ENCODE results near the gene FANCC.
"Not testable (repeated sequence)": the region's sequence is repeated elsewhere in the genome, so short reads cannot be mapped to it uniquely, and the experiment has no call there.

The FANCC gene

DNA sequence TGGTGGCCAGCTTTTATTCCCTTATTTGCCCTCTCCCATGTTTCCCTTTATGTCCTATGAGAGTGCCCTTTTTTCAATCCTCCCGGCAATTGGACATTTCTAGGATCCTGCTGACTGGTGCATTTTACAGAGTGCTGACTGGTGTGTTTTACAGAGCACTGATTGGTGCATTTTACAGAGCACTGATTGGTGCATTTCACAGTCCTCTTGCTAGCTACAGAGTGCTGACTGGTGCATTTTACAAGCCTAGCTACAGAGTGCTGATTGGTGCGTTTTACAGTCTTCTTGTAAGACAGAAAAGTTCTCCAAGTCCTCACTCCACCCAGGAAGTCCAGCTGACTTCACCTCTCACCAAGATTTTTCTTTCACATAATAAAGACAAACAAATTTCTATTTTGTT lies 15.4 kb upstream of the FANCC start:
- no peak for DNase-seq (ENCODE audit: low read depth)

DNA sequence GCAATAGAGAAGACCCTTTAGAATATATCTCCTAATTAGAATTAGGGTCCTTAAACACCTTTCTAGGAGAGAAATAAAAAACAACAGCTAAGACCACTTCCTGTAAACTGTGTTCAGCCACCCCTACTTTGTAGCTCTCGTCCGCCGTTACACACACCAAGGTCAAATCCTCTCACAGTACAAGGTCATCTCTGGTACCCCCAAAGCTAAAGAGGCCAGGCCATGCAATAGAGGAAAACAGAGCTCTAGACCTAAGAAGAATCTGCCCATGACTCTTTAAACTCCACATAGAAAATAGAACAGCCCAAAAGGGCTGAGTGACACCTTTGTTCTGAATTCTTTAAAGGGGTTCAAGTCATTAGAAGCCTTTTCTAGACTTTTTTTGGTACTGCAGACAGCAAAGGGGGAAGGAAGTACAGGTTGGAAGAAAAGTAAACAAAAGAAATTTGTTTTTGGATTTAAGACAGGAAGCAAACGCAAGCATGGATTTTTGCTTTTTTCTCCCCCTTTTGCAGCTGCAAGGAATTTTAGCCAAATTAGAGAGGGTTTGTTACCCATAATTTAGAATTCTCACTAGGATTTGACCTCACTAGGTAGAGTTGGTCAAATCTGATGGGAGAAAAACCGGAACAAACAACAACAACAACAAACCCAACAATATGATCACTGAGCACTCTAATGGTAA lies 13.4 kb upstream of the FANCC start:
- H3K4me3 ChIP-seq (ENCODE audit: low read depth, low read length): no peak overlapping the region
- DNase-seq (ENCODE audit: low read depth): no peak

More for the DNA sequence above, 15.4 kb upstream of the FANCC start:
- no peak overlapping the region for H3K4me3 ChIP-seq (ENCODE audit: low read depth, low read length)

DNA sequence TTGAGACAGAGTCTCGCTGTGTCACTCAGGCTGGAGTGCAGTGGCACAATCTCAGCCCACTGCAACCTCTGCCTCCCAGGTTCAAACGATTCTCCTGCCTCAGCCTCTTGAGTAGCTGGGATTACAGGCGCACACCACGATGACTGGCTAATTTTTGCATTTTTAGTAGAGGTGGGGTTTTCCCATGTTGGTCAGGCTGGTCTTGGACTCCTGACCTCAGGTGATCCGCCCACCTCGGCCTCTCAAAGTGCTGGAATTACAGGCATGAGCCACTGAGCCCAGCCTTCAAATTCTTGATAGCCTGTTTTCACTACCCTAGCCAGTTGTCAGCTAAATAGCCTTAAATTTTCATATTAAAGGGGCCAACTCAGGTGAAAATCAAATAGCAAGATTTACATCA lies 11.6 kb upstream of the FANCC start:
- not testable (repeated sequence) for H3K4me3 ChIP-seq (ENCODE audit: low read depth, low read length); DNase-seq (ENCODE audit: low read depth)

DNA sequence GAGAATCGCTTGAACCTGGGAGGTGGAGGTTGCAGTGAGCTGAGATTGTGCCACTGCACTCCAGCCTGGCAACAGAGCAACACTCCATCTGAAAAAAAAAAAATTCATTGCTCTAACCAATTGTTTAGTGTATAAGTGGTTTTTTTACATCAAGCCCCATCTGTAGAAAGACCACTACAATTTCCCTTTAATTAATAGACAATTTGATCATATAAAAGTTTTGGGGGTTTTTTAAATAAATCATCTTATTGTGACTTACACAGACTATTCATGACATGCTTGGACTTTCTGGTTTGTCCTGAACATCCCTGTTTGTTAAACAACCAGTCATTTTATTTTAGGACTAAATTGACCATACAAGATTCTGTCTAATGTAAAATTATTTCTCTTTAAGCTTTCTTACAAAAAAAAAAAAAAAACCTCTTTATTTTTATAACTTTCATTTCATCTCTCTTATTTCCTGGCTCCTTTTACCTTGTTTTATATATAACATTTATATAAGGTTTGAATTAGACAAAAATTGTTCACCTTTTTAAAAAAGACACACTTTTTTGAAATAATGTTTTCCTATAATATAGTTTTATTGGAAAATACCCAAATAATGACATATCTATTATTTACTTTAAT lies 9.8 kb upstream of the FANCC start:
- DNase-seq (ENCODE audit: low read depth): no peak
- H3K4me3 ChIP-seq (ENCODE audit: low read depth, low read length): no peak overlapping the region

DNA sequence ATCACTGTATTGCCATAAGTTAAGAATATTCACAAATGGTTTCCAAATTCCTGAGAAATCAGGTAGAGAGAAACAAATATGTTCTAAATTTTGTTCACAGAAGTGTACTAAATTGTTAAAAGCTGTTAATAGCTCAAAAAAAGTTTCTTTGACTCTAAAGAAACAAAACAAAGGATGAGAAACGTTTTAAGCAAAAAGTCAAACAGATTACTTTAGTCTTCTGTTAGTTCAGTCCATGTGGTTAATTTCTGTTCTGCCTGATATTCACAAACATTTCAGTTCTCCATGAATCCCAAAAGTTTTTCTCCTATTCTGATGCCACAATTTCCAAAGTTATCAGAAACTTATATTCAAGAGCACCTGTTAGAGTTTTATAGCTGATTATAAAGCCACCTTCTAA lies 7.7 kb upstream of the FANCC start:
- no peak for DNase-seq (ENCODE audit: low read depth)
- H3K4me3 ChIP-seq (ENCODE audit: low read depth, low read length): no peak overlapping the region

DNA sequence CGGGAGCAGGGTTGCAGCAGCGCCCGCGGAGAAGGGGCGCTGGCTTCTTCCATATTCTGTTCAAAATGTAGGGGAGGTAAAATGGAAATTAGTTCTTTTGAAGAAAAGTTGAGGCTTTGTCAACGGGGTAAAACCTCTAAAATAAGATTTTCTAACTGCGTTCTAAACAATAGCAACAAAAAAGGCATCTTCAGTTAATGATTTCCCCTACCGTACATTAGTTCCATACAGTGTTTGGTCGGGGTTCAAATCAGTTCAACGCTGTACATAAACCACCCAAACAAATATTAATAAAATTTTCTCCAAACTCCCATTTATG lies 343 bp upstream of the FANCC start:
- peak overlapping the region; percentile 89 for H3K4me3 ChIP-seq (ENCODE audit: low read depth, low read length)

DNA sequence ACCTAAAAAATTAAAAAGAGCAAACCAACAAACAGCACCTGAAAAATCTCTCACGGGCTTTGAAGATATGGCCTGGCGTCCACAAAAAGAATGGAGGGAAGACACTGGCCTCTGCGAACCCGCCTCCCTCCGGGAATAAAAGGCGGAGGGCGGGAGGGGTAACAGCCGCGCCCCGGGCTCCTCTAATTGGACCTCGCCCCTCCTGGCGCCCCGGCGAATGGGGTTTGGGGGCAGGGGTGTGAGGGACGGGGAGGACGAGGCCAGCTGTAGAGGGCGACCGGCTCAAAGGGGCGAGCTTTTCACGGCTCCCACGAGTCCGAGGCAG lies 753 bp downstream of the FANCC start:
- peak; percentile 16 for DNase-seq (ENCODE audit: low read depth)
- H3K4me3 ChIP-seq (ENCODE audit: low read depth, low read length): peak overlapping the region; percentile 89

More for the DNA sequence above, 343 bp upstream of the FANCC start:
- DNase-seq (ENCODE audit: low read depth): no peak

GRCh38 chr9:95316274-95316673 lies 1.2 kb downstream of the FANCC start:
- peak overlapping the region; percentile 89 for H3K4me3 ChIP-seq (ENCODE audit: low read depth, low read length)
- no peak for DNase-seq (ENCODE audit: low read depth)

DNA sequence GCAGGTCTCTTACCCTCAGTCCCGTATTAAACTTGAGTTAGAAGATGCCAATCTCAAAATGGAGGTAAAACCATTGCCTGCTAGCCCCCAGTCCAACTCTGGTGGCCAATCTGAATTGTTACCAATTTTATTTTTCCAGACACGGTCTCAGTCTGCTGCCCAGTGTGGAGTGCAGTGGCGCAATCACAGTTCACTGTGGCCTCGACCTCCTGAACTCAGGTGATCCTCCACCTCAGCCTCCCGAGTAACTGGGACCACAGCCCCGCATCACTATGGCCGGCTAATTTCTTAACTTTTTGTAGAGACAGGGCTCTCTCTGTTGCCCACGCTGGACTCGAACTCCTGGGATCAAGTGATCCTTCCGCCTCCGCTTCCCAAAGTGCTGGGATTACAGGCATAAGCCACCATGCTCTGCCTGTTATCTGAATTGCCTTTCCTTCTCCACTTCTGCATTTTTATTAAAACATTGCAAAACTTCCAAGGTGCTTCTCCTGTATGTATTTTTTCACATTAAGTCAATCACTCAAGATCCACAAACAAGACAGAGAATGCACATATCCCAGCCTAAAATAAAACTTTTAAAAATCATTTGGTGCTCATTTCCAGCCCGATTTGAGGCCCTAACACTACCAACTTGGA lies 2.3 kb downstream of the FANCC start:
- H3K4me3 ChIP-seq (ENCODE audit: low read depth, low read length): no peak overlapping the region
- no peak for DNase-seq (ENCODE audit: low read depth)

DNA sequence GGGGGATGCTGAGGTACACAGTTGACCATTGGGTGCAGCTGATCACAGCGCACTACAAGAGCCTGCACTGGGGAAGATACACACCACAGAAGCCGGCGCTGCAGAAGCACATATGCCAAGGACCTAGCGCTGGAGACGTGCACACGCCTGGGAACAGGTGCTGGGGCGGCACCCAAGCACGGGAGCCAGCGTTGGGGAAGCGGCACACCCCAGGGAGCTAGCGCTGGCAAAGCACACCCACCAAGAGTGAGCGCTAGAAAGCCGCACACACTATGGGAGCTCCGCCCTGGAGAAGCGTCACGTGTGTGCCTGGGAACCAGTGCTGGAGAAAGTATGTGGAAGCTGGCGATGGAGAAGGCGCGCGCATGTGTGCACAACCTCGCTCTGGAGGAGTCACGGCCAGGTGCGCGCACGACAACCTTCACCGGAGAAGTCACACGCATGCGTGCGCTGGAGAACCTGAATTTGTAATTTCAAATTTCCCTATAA lies 4.5 kb downstream of the FANCC start:
- DNase-seq (ENCODE audit: low read depth): no peak
- peak overlapping the region; percentile 48 for H3K4me3 ChIP-seq (ENCODE audit: low read depth, low read length)

- DNase-seq (ENCODE audit: low read depth): no peak
These were observed 5.5 kb downstream of the FANCC start for GRCh38 chr9:95311961-95312360.

GRCh38 chr9:95307538-95307937 lies 10.0 kb downstream of the FANCC start:
- H3K4me3 ChIP-seq (ENCODE audit: low read depth, low read length): no peak overlapping the region
- no peak for DNase-seq (ENCODE audit: low read depth)

More at GRCh38 chr9:95311961-95312360, 5.5 kb downstream of the FANCC start:
- no peak overlapping the region for H3K4me3 ChIP-seq (ENCODE audit: low read depth, low read length)

DNA sequence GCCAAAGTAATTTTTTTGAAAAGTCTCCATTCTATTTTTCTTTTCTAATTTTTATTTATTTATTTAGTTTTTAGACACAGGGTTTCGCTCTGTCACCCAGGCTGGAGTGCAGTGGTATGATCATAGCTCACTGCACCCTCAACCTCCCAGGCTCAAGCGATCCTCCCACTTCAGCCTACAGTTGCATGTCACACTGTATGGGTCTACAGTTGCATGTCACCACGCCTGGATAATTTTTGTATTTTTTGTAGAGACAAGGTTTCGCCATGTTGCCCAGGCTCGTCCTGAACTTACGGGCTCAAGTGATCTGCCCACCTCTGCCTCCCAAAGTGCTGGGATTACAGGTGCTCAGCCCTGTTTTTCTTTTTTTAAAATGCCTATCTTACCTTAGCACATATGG lies 10.7 kb downstream of the FANCC start:
- no peak for DNase-seq (ENCODE audit: low read depth)
- no peak overlapping the region for H3K4me3 ChIP-seq (ENCODE audit: low read depth, low read length)

GRCh38 chr9:95305770-95306492 lies 11.6 kb downstream of the FANCC start:
- DNase-seq (ENCODE audit: low read depth): no peak
- H3K4me3 ChIP-seq (ENCODE audit: low read depth, low read length): no peak overlapping the region

DNA sequence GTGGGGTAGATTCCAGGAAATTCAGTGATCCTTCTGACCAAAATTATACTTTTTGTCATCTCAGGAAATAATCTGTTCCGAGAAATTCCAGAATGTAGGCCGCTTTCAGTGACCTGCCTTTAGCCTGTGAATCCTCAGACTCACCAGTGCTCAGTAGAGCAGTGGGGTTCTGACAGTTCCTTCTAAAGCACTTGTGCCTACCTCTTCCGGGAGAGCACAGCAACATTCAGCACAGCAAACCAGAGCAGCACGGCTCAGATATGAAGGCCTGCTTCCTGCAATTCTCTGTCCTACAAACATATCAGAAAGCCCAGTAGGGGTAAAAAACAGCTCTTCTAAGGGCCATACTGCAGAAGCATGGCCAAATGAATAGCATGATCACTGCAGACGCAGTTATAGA lies 15.0 kb downstream of the FANCC start:
- H3K4me3 ChIP-seq (ENCODE audit: low read depth, low read length): no peak overlapping the region
- no peak for DNase-seq (ENCODE audit: low read depth)

DNA sequence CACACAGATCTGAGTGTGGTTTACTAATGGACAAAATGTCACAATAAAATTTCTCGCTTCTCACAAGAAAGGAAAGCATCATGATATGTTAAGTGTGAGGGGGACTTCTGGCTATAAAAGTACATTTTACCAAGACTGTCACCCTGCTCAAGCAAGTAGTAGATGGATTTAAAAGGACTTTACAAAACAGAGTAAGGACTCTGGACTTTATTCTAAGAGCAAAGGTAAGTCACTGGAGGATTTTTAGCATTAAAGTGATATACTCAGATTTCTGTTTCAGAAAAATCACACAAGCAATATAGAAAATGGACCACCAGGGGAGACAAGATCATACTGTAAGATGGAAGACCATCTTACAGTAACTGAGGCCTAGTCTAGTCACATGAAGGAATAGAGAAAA lies 19.7 kb downstream of the FANCC start:
- H3K4me3 ChIP-seq (ENCODE audit: low read depth, low read length): no peak overlapping the region
- DNase-seq (ENCODE audit: low read depth): no peak

DNA sequence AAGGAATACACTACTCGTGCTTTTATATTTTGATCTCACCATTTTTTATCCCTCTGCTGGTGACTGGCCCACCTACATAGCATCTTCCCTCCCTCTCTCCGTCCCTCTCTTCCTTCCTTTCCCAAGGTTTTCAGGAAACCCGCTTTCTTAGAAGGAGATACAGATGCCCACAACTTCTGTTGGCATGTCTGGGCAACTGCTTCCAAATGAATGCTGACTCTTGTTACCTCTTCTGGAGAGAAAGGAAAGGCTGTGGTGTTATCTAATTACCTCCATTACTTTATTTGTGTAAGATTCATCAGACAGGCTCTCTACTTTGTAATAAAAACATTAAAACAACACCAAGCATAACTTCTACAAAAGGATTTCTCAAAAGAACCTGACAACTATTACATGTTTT lies 20.2 kb downstream of the FANCC start:
- no peak for DNase-seq (ENCODE audit: low read depth)
- no peak overlapping the region for H3K4me3 ChIP-seq (ENCODE audit: low read depth, low read length)

DNA sequence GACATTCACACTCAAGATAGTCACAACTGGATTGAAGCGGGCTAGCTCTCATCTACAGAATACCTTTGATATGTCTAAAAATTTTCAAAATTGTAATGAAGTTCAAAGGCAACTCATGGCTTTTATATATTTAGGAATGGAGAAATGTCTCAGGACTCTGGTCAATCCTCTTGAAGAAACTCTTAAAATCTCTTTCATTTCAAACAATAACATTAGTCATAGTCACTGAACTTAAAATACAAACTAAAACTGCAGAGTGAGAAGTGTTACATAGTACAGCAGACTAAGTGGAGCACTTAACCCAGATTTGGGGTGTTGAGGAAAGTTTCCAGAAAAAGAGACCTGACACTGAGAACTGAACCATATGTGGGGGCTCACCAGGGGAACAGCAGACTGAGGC lies 20.7 kb downstream of the FANCC start:
- no peak for DNase-seq (ENCODE audit: low read depth)

GRCh38 chr9:95293296-95293695 lies 24.2 kb downstream of the FANCC start:
- DNase-seq (ENCODE audit: low read depth); H3K4me3 ChIP-seq (ENCODE audit: low read depth, low read length): not testable (repeated sequence)

More for the DNA sequence above, 20.7 kb downstream of the FANCC start:
- no peak overlapping the region for H3K4me3 ChIP-seq (ENCODE audit: low read depth, low read length)

- H3K4me3 ChIP-seq (ENCODE audit: low read depth, low read length): no peak overlapping the region
- no peak for DNase-seq (ENCODE audit: low read depth)
These were observed 25.3 kb downstream of the FANCC start for GRCh38 chr9:95292226-95292625.
